GM21360 (cell line): ENCODE data around the gene N4BP3.
A peak's percentile ranks its signal among the peaks of the same experiment; 100 is the strongest.
"Not testable (repeated sequence)": the region's sequence is repeated elsewhere in the genome, so short reads cannot be mapped to it uniquely, and the experiment has no call there.

Experiments used
- ATAC-seq: cut with Tn5 transposase; IDR thresholded peaks from one replicate; pipeline ENCODE4 v1.9.1; 2021; ENCODE audit warnings: mild to moderate bottlenecking, moderate library complexity; ENCODE audit not compliant: unreplicated experiment

Gene N4BP3

DNA sequence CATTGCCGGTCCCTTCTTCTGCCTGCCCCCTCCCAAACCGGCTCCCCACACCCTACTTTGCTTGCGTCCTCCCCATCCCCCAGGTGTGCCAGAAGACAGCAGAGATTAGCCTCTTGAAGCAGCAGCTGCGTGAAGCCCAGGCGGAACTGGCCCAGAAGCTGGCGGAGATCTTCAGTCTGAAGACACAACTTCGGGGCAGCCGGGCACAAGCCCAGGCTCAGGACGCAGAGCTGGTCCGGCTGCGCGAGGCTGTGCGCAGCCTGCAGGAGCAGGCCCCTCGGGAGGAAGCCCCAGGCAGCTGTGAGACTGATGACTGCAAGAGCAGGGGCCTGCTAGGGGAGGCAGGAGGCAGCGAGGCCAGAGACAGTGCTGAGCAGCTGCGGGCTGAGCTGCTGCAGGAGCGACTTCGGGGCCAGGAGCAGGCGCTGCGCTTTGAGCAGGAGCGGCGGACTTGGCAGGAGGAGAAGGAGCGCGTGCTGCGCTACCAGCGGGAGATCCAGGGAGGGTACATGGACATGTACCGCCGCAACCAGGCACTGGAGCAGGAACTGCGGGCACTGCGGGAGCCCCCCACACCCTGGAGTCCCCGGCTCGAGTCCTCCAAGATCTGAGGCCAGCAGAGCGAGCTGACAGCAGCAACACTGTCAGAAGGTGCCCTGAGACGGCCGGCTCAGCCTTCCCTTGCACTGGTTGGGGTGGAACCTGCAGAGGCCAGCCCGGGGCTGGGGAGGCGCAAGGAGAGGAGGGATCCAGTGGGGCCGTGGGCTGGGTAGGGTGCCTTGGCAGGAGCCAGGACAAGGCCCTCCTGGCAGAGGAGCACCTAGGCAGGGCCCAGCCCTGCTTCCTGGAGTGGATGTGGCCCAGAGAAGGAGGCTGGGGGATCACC is 8.3 kb downstream of the N4BP3 start:
- no peak for ATAC-seq

DNA sequence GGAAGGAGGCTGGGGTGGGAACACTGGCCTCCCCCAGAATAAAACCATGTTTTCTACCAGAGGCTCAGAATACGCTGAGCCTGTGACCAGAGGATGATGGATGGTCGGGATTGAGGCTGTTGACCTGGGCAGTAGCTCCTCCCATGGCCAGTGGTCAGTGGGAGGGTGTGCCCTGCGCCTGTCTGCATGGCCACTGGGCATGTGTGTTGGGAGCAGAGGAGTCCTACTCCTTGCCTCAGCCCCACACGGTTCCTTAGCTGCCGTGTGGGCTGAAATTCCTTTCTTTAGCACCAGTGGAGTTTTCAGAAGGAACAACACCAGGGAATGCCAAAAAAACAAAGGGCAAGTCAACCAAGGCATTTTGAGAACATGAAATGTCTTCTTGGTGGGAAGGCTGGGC is 9.0 kb downstream of the N4BP3 start:
- no peak for ATAC-seq

DNA sequence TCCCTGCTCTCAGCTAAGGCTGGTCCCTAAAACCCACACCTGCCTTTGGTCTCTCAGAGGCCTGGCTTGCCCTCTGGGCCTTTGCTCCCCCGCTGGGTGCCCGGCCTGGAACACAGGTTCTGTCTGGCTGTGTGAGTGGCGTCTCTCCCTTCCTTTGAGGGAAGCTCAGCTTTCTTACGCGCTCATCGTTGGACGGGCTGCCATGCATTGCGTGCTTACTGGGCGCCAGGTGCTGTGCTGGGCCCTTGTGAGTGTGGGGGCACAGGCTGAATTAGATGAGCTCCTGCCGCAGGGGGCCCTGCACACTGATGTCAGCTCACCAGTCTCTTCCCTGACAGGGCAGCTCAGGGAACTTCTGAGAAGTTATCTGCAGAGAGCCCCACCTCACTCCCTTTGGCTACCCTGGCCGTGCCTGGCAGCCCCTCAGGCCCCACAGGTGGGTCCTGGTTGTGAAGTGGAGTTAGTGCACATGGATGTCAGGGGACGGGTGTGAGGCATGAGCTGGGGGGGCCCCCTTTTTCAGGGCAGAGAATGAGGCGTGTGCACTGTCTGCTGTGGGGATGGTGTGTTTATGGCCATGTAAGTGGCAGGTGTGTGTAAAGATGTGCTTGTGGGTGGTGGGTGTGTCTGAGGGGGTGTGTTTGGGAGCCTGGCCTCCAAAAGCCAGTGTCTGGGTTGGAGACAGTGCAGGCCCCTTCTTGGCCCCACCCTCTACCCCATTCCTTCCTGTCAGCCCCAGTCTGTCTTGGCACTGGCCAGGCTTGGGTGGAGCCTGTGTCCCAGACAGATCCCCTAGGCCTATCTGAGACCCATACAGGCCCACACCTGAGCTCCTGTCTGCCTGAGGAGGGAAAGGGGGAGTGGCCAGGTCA is 10.0 kb downstream of the N4BP3 start:
- no peak for ATAC-seq

DNA sequence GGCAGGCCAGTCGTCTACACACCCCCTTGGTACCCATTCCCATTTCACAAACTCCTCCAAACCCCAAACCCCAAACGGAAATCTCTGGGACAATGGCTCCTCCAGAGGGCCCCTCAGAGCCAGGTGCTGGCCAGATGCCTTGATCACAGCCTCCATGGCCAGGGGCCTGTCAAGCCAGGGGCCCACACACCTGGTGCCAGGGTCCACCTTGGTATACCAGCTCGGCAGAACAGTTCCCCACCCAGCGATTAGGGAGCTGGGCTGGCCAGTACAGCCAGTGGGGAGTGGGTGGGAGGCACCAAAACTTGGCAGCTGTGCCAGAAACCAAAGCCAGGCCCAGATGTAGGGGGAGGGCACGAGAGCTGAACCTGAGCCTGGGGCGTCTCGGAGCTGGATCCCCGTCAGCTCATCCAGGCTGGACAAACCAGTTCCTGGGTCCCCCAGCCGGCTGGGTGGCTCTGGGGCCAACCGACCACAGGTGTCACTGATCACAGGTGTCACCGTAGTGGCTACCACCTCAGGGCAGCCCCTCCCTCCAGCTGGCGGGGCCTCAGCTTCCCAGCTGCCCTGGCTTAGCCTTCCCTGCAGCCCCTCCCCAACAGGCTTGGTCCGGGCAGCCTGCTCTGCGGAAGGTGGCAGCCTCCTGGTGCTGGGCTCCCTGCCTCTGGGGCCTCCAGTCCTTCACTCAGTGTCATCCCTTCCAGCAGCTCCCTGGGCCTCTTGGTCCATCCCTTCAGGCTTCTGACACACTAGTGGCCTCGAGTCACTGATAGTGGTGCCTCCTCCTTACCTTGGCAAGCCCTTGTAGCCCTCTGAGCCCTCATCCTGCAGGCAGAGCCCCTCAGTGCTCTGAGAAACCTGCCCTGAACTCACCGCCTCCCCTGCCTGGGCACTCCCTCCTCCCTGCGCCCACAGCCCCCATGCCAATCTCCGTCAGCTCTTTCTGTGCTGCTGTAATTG is 10.9 kb downstream of the N4BP3 start:
- ATAC-seq = no peak

DNA sequence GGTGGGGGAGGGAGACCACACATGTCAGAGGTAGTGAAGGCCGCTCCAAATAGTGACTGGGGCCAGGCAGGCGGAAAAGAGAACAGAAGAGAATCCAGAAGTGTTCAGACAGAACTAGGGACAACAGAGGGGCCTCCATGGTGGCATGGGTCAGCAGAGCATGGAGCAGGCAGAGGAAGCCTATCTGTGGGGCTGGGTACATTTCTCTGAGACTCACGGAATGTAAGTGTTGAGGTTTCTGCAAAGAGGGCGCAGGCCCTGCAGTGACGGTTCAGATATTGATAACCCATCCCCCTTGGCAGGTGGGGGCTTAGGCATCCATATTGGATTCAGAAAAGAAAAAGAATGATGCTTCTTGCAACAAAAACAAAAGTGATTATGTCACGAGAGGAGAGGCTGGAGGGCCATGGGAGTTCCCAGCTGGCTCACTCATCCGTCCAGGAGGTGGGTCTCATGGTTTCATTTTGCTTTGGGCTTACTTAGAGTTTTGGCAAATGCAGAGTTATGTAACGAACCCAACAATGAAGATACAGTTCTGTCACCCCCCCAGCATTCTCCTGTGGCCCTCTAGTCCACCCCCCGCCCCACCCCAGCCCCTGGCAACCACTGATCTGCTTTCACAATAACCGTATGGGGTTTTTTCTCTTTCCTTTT is 12.0 kb downstream of the N4BP3 start:
- ATAC-seq = no peak

DNA sequence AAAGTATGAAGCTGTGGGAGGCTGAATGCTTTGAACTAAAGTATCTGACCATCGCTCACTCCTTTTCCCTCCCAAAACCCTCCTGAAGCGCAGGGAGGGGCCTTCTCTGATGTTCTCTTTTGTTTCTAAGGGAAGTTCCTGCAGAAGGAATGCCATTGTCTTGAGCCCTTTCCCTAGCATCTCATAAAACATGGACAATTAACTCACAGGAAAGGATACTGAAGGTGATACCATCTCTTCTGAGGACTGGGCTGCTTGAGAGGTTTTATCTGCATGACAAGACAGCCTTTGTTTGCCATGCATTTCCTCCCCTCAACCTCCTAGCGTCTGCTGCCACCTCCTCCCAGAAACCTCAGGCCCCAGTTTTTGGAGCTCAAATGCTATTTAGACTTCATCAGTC is 13.2 kb downstream of the N4BP3 start:
- ATAC-seq = no peak

DNA sequence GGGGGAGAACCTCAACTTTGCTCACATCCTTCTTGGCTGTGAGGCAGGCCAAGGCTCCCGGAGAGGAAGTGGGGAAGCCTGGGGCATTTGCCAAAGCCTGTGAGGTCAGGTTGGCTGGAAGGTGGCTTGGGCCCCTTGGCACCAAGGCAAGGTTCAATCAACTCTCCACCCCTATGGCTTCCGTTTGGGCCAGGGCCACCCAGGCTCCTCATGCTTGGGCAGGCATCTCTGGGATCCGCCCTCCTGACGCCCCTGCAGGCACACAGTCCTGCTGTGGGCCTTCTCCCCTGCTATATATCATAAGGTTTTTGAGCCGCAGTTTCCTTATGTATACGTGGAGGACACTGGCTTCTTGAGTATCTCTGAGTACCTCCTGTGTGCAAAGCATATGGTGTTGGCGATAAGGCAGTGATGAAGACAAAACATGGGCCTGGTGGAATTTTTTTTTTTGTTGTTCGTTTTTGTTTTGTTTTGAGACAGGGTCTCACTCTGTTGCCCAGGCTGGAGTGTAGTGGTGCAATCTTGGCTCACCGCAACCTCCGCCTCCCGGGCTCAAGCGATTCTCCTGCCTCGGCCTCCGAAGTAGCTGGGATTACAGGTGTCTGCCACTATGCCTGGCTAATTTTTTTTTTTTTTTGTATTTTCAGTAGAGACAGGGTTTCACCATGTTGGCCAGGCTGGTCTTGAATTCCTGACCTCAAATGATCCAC is 14.1 kb downstream of the N4BP3 start:
- ATAC-seq = not testable (repeated sequence)

DNA sequence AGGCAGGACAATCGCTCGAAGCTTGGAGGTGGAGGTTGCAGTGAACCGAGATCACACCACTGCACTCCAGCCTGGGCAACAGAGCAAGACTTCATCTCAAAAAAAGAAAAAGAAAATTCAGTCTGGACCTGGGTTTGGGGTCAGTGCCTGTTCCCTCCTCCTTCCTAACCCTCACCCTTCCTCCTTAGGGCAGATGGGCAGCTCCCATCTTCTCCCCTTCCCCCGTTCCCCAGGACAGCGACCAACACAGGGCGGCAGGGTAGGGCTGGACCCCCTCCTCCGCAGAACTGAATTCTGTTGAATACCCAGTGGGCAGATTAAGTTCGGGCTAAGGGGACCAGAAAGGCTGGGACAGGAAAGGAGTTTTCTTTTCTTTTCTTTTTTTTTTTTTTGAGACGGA is 16.0 kb downstream of the N4BP3 start:
- ATAC-seq = no peak

DNA sequence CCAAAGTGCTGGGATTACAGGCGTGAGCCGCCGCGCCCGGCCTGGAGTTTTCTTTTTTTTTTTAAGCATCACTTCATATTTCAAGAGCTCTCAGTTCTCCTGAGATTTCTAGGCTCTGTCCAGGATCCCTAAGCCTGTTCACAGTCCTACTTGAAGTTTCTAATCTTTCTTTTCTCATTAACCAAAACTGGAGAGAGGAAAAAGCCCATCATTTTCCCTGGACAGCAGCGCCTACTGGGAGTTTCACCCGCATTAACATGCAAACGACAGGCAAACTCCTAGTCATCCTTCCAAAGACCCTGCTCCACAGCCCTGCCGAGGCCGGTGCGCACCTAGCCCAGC is 16.9 kb downstream of the N4BP3 start:
- ATAC-seq = not testable (repeated sequence)

DNA sequence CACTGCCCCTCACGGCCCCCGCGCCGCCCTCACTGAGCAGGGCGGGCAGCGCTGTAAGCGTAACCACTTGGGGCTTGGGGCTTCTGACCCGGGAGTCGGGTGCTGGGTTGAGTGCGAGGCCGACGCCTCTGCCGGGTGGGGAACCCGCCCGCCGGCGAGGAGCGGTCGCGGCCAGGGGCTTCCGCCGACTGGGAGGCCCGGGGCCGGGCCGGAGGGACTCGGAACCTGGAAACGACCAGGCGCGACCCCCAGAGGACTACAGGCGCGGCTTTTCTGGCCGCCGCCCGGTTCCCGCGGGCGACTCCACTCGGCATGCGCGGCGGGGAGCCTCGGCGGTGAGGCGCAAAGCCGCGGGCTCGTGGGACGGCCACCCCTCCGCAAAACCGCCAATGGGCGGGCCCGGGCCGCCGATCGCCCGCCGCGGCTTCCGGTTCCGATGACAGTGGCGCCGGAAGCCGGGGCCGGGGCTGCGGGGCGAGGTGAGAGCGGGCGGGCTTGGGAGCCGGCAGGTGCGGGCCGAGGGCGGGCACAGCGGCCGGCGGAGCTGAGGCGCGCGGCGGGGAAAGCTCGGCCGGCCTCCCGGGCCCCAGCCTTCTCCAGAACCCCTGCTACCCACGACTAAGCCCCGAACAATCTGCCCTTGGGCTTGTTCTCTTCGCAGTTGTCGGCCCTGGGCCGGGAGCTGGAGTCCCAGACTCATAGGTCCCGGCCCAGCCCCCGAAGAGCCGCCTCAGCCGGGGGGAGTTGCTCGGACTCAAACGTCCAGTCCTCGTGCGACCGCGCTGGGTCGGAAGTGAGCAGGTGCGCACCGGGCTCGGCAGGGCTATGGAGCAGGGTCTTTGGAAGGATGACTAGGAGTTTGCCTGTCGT is 17.5 kb downstream of the N4BP3 start, which contains the start of gene RMND5B:
Gene RMND5B, plus strand, starts transcription at position 439 of the 870 bp plus-strand sequence. CDS start 7,106 bp downstream, outside the sequence.
- peak; percentile 78 for ATAC-seq

DNA sequence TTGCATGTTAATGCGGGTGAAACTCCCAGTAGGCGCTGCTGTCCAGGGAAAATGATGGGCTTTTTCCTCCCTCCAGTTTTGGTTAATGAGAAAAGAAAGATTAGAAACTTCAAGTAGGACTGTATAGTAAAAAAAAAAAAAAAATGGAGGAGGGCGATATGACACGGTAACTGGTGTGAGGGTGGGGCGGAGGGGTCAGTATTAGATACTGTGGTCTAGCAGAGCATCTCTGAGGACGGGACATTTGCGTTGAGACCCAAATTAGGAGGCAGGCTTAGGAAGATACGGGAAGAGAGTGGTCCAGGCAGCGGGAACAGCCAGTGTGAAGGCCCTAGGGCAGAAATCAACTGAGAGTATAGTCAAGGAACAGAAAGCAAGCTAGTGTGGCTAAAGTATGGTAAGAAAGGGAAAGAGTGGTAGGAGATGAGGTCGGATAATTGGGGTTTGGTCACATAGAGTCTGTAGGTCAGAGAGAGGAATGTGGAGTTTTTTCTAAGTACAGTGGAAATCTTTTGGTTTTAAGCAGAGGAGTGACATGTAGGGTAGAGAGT is 18.2 kb downstream of the N4BP3 start:
- ATAC-seq = no peak

DNA sequence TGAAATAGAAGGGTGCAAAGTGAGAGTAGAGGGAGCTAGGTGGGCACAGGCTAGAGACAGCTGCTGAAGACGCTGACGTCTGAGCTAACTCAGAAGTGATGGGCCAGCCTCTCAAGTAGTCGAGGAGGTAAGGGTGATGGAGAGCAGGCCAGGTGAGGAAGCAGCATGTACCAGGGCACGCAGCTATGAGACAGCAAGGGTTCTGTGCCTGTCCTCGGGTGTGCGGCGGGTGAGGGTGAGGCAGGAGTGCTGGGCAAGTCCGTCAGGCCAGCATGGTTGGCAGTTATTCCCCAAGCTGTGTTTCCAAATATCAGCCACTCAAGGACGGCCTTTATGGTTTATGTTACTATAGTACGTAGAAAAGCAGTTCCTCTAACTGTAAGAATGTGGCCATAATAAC is 23.7 kb downstream of the N4BP3 start:
- ATAC-seq = no peak

DNA sequence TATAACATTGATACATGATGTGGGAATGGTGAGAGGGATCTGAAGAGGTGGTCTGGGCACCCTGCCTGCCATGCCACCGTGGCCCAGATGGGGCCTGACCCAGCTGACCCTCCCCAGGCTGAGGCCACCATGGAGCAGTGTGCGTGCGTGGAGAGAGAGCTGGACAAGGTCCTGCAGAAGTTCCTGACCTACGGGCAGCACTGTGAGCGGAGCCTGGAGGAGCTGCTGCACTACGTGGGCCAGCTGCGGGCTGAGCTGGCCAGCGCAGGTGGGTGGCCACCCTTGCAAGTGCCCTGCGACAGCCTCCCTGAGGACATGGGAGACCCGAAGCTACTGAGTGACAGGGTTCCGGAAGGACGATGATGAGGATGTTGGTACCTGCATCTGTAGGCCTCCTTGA is 24.7 kb downstream of the N4BP3 start:
- ATAC-seq = no peak

DNA sequence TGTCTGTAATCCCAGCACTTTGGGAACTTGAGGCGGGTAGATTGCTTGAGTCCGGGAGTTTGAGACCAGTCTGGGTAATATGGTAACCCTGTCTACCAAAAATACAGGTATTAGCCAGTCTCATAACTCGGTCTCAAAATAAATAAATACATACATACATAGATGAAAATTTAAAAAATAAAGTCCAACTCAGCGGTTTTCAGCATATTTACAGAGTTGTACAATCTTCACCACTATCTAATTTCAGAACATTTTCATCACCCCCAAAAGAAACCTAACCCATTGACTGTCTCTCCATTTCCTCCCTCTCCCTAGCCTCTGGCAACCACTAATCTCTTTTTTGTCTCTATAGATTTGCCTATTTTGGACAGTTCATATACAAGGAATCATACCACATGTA is 28.2 kb downstream of the N4BP3 start:
- no peak for ATAC-seq

DNA sequence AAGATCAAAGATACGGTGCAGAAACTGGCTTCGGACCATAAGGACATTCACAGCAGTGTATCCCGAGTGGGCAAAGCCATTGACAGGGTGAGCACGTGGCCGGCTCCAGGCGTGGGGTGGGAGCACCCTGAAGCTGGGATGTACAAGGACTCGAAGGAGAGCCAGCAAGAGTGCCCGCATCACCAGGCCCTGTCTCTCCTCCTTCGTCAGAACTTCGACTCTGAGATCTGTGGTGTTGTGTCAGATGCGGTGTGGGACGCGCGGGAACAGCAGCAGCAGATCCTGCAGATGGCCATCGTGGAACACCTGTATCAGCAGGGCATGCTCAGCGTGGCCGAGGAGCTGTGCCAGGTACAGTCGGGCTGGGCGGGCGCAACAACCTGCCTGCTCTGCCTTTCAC is 29.3 kb downstream of the N4BP3 start:
- no peak for ATAC-seq

DNA sequence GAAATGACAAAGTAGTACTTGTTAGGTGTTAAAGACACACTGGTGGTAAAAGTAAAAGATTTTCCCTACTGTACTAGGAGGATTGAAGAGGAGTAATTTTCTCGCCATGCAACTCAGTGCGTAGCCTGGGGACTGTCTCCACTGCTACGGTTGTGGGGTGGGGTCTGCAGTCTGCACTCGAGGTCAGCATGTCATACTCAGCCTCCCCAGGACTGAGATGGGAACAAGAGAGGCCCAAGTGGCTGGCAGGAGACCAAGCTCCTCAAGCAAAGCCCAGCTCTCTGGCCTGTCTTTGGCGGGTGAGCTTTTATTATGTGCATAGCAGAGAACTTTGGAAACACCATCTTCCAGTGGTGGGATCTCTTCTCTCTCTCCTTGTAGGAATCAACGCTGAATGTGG is 29.9 kb downstream of the N4BP3 start:
- no peak for ATAC-seq

DNA sequence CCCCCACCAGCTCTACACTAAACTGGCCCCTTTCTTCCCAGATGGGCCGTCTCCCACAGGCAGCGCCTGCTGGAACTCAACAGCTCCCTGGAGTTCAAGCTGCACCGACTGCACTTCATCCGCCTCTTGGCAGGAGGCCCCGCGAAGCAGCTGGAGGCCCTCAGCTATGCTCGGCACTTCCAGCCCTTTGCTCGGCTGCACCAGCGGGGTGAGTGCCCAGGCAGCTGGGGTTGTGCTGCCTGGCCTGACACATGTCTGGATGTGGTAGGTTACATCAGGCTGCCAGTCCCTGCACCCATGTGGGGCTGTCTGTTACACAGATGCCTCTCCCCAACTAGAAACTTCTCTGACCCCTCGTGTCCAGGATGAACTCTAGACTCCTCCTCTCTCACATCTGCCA is 30.6 kb downstream of the N4BP3 start:
- ATAC-seq = no peak
